Medulla oblongata (tissue), 1 donor: Measurements from ENCODE around the gene TRMT2A.

ENCODE experiments used
- DNase-seq: peaks from one replicate; pipeline ENCODE4 v3.0.0-alpha.2; 2015; ENCODE audit errors: extremely low spot score

The TRMT2A gene

GRCh38 chr22:20118300-20119020 lies 1.4 kb upstream of the TRMT2A start:
- DNase-seq: no peak

- DNase-seq: no peak
Measured at GRCh38 chr22:20117633-20118299, 740 bp upstream of the TRMT2A start.

- no peak for DNase-seq
Measured at GRCh38 chr22:20116376-20116950, 563 bp downstream of the TRMT2A start.

DNA sequence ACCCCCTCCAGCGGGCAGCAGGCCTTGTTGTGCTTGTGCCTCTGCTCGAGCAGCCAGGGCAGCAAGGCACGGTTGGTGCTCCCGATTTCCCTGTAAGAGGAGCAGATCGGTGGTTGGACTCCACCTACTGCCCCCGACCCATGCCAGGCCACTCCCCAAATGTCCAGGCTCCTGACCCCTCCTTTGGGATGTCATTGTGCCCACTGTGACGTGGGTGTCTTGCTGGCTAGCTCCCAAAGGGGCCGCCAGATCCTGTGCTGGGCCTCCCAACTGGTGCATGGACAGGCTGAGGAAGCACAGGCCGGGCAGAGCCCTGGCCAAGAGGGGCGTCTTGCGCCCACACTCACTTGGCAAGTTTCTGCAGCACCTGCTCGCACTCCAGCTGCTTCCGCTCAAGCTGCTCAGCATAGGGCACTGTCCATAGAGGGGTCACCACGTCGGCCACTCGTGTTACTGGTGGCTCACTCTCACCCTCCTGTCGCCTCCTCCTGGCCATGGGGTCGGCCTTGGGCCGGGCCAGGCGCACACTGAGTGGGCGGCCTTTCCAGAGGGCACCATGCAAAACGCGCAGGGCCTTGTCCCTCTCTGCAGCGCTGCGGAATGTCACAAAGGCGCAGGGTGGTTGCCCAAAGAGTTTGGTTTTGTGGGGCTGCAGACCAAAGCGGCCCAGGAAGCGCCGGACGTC lies 1.2 kb downstream of the TRMT2A start, which contains the start of gene RANBP1:
TSS of gene RANBP1 (plus strand) at position 414 of the 685 bp plus-strand sequence. CDS start at position 495, 81 bp downstream.
- DNase-seq: no peak

DNA sequence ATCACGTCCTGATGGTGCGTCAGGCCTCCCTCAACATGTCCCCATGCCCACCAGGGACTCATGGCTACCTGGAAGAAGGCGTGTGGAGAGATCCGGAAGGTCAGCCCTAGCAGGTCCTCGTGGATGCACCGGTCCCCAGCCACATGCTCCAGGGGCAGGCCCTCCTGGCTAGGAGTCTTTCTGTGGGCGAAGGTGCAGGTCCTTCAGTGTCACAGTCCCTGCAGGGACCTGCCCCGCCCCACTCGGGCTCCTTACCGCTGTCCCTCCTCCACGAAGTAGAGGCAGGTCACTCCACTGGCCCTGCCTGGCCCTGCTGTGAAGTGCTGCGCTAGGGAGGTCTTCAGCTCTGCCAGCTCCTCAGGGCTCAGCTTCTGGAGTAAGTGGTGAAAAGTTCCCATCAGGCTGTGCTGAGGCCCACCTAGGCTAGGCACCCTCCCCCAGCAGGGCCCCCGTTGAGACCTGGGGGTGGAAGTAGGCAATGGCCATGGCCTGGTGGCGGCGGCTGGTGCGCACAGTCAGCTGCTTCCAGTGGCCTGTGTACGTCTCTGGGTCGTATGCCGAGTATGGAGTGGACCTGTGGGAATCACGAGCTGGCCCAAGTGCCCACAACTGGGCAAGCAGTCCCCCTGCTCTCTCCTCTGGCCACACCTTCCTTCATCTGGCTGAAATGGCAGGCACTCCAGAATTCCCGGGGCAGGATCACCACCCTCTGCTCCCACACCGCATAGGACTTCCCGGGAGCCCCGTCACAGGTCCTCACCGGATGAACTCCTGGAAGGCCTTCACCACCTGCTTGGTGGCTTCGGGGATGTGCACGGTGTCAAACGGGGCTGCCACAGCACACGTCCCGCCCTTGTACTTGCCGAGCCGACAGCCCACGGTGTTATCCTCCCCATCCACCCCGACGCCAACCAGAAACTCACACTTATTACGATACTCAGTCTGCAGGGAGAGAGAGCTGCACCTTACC lies 2.2 kb downstream of the TRMT2A start:
- no peak for DNase-seq

GRCh38 chr22:20113551-20114310 lies 3.3 kb downstream of the TRMT2A start:
- no peak for DNase-seq

- no peak for DNase-seq
Measured at GRCh38 chr22:20112623-20113511, 4.2 kb downstream of the TRMT2A start.

DNA sequence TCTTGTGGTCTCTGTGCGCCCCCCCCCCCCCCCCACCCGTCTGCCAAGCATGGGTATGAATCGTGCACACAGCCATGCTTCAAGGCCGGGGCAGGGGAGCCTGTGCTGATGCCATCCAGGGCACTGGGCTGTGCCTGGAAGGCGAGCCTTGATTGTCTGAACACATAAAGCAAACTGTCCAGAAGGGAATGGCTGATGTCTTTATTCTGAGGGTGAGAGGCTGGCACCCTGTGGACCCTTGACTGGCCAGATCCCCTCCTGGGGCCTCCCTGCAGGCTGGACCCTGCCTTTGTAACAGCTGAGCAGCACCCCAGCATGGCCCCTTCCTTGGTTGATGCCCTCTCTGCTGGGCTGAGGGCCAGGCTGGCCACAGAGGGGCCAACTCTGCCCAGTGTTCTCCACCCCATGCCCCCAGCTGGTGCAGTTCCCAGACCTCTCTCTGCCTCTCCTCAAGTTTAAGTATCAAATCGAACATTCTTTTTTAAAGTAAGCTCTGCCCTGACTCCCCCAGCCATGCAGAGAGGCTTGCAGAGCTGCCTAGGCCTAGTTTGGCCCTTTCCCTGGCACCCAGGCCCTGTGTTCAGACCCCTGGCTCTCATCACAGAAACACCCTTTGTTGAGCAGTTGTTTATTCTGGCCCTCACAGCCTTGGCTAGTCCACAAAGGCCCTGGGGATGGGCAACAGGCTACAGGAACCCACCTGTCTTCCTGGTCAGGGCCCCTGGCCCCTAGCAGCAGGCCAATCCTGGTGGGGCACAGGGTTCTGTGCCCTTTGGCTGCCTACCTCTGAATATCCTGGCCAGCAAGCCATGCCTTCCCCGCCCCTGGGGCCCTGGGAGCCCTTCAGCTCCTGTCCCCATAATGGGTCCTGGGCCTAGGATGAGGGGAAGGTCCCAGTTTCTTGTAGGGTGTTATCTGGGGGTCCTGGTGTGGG lies 5.1 kb downstream of the TRMT2A start:
- DNase-seq: peak; percentile 36

- DNase-seq: no peak
Measured at GRCh38 chr22:20111045-20111688, 5.9 kb downstream of the TRMT2A start.

DNA sequence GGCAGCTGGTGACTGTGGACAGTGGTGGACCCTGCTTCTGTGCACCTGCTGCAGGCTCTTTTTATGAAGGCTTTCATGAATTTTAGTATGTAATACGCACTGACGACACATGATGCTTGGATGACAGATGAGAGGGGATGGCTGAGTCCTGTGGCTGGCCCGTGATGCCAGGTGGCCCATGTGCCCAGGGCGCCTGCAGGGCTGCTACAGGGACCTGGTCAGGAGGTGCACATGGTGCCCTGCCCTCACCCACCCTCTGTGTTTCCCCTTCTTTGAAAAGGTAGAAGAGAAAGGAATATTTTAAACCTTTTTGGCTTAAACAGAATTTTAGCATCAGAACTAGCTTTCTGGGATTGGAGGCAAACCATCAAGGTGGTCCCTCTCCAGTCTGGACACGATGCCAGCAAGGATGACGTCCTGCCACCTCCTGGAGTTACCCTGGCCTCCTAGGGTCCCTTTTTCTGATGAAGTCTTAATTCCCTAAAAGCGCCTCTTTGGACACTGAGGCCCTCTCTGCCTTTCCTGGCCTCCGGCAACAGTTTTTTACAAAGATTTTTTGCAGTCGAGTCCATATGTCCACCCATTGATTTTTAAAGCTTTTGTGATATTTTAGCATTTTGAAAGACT lies 6.6 kb downstream of the TRMT2A start:
- DNase-seq: no peak

DNA sequence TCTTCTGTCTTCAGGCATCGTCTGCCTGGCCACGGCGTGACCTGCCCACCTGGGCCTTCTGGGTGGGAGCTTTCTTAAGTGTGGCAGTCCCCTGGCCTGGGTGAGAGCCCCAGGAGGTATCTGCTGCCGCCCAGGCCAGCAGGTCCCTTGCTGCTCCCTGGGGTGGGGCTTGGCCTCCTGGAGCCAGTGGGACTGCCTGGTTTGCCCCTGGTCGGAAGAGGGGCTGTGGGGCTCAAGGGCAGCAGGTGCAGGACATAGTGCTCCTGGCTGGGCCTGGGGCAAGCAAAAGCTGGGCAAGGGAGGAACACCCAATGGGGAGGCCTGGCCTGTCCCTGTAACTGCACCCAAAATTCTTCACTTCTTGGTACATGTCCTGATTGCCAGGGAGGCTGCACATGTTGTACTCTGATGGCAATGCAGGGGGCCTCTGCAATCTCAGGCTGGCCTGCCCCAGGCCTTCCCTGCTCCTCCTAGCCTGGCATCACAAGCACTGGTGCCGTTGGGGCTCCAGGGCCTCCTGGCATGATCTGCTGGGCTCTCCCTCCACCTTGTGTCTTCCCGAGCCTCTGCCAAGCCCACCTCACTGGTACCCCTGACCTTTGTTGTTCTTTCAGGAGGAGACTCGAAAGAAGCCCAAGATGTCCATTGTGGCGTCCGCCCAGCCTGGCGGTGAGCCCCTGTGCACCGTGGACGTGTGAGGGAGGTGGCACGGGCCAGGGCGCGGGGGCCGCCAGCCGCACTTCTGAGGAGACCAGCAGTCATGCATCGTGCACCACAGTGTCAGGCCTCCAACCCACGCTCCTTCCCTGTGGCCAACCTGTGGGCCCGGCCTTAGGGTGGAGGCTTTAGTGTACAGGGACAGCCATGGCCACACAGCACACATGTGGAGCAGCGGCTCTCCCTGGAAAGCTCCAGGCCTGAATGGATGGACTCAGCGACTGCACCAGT lies 7.3 kb downstream of the TRMT2A start:
- no peak for DNase-seq

DNA sequence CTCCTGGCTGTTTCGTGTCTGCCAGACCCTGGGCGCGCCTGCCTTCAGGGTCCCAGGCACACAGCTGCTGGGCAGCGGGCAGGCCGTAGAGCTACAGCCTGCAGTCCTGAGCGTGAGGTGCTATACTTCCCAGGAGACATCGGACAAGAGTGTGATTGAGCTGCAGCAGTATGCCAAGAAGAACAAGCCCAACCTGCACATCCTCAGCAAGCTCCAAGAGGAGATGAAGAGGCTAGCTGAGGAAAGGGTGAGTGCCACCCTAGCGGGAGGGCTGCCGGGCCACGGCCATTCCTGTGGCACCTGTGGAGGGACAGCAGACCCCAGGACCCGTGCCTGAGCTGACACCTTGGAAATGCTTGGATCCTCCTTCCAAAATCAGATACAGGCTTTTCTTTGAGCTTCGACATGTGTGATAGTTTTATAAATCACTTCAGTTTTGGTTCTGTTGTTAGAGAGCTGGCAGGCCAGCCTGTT lies 8.2 kb downstream of the TRMT2A start:
- no peak for DNase-seq

DNA sequence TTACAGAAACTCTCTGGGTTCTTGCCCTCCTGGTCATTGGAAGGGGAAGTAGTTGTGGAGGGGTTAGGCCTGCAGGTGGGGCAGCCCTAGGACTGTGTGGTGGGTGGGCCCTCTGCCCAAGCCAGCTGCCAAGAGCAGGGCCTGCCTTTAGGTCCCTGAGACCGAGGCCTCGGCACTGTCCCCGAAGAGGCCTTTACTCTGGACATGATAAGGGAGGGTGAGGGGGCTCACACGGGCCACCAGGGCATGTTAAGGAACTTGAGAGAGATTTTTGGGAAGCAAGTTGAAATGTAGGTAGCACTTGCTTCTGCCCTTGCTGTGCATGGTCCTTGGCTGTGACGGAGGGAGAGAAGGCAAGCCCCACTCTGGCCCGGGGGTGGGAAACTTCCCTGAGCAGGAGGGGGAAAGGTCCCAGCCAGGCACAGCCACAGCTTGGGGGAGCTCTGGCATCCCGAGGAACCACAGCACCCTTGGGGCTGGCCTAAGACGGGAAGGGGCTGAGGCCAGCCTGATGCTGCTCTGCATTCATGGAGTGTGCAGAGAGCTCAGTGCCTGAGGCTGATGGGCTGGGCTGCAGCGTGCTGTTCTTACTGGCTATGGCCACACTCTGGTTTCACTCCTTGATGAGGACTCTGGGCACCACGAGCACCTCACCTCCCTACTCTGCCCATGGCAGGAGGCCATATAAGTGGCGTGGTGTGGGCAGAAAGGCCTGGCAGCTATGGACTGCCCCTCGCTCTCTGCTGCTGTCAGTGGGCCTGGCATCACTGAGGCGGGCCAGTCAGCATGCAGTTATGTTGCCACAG lies 8.9 kb downstream of the TRMT2A start:
- no peak for DNase-seq

- no peak for DNase-seq
Measured at GRCh38 chr22:20107471-20107901, 9.5 kb downstream of the TRMT2A start.

DNA sequence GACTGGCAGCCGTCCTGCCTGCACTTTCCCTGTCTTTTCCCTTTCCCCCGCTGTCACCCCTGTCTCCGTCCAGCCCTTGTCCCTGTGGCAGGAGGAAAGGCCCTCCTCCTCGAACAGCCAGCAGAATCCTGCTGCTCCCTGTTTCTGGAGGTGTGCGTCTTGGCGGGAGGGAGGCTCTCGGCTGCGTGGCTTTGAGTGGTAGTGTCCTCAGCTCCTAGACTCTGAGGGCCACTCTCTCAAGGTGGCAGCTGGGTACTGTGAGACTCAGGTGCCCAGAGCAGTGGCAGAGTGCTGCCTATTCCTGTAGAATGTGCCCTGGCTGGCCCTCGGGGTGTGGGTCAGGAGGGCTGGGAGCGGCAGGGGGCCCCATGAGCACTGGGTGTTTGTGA lies 10.2 kb downstream of the TRMT2A start:
- no peak for DNase-seq
